Gastroesophageal sphincter (tissue), 3 donors: ENCODE results near the gene ABCC6.

ENCODE experiments used
- EP300 ChIP-seq: sonication (generic); formaldehyde crosslinking; IDR thresholded peaks from one replicate; pipeline ENCODE4 v1.6.1; 2017; ENCODE audit warnings: antibody characterized with exemption, mild to moderate bottlenecking
- POLR2A ChIP-seq, 2 donors: fragments of 450-650 bp; IDR thresholded peaks; one replicate each; pipeline ENCODE4 v1.6.1; 2017; ENCODE audit warnings: antibody characterized with exemption in 2 of 2, mild to moderate bottlenecking in 2 of 2, moderate library complexity in 1 of 2
- POLR2AphosphoS5 ChIP-seq: sonication (generic); formaldehyde crosslinking; IDR thresholded peaks from one replicate; pipeline ENCODE4 v1.6.1; 2017; ENCODE audit warnings: antibody characterized with exemption
- TF ChIP-seq, protein P1 (sequence below), 4 experiments: fragments of 200-600 bp in 2 of 4; fragments of 450-650 bp in 2 of 4; sonication (generic) in 1 of 4; IDR thresholded peaks; one replicate each; pipeline ENCODE4 v1.5.1; 2017 to 2019; ENCODE audit warnings: antibody characterized with exemption in 4 of 4, mild to moderate bottlenecking in 2 of 4, moderate library complexity in 2 of 4

DNA sequence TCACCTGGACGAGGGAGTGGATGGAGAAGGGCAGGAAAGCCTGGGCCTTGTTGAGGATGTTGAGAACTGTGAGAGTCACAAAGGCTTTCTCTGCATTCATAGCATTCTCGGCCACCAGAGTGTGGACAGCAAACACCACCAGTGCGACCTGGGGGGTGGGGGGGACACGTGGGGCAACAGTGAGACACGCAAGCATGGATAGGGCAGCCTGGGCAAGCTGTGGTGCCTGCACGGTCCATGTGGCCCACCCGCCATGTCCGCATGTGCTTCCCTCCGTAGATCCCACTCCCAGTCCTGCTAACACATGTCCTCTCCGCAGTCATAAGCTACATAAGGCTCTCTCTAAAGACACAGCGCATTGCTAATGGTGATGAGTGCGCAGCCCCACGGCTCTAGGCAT is 34.5 kb downstream of the ABCC6 start:
- TF ChIP-seq, protein P1, sequence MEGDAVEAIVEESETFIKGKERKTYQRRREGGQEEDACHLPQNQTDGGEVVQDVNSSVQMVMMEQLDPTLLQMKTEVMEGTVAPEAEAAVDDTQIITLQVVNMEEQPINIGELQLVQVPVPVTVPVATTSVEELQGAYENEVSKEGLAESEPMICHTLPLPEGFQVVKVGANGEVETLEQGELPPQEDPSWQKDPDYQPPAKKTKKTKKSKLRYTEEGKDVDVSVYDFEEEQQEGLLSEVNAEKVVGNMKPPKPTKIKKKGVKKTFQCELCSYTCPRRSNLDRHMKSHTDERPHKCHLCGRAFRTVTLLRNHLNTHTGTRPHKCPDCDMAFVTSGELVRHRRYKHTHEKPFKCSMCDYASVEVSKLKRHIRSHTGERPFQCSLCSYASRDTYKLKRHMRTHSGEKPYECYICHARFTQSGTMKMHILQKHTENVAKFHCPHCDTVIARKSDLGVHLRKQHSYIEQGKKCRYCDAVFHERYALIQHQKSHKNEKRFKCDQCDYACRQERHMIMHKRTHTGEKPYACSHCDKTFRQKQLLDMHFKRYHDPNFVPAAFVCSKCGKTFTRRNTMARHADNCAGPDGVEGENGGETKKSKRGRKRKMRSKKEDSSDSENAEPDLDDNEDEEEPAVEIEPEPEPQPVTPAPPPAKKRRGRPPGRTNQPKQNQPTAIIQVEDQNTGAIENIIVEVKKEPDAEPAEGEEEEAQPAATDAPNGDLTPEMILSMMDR (IDR thresholded peaks at IDR 0.05), result no peak
- TF ChIP-seq POLR2A (IDR thresholded peaks at IDR 0.05), result no peak
- no peak for TF ChIP-seq POLR2AphosphoS5
- no peak for TF ChIP-seq EP300
